Fibroblast of pulmonary artery (primary cell): ENCODE data around the gene ALDH16A1.
A peak's percentile ranks its signal among the peaks of the same experiment; 100 is the strongest.
"Not testable (repeated sequence)": the region's sequence is repeated elsewhere in the genome, so short reads cannot be mapped to it uniquely, and the experiment has no call there.

Source experiments
- DNase-seq: peaks from one replicate; pipeline ENCODE4 v3.0.0-alpha.2; 2010; ENCODE audit warnings: low read depth
- H3K4me3 ChIP-seq: replicated peaks from 2 replicates; pipeline ENCODE4 v1.5.1; 2011; ENCODE audit warnings: low read depth, mild to moderate bottlenecking, control low read depth, low read length, moderate library complexity
- TF ChIP-seq, protein P1 (sequence below): IDR thresholded peaks from 2 replicates; pipeline ENCODE4 v1.5.1; 2011; ENCODE audit warnings: mild to moderate bottlenecking, control low read depth, low read length, inconsistent platforms; ENCODE audit errors: missing control alignments

ALDH16A1 gene

DNA sequence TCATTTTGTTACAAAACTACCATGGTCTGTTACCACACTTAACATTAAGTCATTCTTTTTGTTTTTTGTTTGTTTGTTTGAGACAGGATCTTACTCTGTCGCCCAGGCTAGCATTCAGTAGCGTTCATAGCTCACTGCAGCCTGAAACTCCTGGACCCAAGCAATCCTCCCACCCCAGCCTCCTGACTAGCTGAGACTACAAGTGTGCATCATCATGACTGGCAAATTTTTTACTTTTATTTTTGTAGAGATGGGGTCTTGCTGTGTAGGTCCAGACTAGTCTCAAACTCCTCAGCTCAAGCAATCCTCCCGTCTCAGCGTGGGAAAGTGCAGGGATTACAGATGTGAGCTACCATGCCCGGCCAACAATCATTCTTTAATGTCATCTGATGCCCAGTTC is 3.3 kb downstream of the ALDH16A1 start:
- H3K4me3 ChIP-seq = no peak overlapping the region
- peak; percentile 45 for DNase-seq

DNA sequence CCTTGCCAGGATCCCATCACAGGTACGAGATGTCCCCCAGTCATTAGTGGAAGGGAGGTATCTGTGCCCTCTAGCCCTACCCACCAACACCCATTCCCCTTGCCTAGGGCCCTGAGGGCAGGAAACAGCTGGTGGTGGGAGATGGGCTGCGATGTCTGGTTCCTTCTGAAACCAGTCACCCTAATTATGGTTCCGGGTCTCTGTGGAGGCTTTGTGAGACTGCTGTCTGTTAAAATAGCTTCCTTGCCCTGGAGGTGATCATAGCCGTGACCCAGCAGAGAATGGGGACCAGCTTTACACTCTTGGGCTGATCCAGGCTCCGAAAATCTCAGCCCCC is 5.5 kb downstream of the ALDH16A1 start:
- DNase-seq = no peak
- TF ChIP-seq, protein P1, sequence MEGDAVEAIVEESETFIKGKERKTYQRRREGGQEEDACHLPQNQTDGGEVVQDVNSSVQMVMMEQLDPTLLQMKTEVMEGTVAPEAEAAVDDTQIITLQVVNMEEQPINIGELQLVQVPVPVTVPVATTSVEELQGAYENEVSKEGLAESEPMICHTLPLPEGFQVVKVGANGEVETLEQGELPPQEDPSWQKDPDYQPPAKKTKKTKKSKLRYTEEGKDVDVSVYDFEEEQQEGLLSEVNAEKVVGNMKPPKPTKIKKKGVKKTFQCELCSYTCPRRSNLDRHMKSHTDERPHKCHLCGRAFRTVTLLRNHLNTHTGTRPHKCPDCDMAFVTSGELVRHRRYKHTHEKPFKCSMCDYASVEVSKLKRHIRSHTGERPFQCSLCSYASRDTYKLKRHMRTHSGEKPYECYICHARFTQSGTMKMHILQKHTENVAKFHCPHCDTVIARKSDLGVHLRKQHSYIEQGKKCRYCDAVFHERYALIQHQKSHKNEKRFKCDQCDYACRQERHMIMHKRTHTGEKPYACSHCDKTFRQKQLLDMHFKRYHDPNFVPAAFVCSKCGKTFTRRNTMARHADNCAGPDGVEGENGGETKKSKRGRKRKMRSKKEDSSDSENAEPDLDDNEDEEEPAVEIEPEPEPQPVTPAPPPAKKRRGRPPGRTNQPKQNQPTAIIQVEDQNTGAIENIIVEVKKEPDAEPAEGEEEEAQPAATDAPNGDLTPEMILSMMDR = no peak
- no peak overlapping the region for H3K4me3 ChIP-seq

More for the DNA sequence above, 3.3 kb downstream of the ALDH16A1 start:
- TF ChIP-seq, protein P1 = no peak

DNA sequence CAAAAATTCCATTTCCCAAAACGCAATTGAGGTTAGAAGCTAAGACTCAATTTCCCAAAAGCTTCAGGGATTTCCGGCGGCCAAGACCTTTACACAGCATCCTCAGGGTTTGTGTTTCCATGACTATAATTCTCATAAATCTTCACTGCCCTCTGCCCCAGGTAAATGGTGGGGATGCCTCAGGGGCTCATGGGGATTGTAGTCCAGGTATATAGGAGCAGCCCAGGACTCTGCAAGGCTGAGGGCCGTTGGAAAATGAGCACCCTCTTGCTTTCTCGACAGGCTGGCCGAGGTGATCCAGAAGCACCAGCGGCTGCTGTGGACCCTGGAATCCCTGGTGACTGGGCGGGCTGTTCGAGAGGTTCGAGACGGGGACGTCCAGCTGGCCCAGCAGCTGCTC is 6.4 kb downstream of the ALDH16A1 start:
- no peak for DNase-seq
- TF ChIP-seq, protein P1 = no peak
- H3K4me3 ChIP-seq = no peak overlapping the region

DNA sequence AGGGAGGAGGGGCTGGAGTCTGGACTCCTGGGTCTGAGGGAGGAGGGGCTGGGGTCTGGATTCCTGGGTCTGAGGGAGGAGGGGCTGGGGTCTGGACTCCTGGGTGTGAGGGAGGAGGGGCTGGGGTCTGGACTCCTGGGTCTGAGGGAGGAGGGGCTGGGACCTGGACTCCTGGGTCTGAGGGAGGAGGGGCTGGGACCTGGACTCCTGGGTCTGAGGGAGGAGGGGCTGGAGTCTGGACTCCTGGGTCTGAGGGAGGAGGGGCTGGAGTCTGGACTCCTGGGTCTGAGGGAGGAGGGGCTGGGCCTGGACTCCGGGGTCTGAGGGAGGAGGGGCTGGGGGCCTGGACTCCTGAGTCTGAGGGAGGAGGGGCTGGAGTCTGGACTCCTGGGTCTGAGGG is 8.1 kb downstream of the ALDH16A1 start:
- not testable (repeated sequence) for H3K4me3 ChIP-seq, DNase-seq

DNA sequence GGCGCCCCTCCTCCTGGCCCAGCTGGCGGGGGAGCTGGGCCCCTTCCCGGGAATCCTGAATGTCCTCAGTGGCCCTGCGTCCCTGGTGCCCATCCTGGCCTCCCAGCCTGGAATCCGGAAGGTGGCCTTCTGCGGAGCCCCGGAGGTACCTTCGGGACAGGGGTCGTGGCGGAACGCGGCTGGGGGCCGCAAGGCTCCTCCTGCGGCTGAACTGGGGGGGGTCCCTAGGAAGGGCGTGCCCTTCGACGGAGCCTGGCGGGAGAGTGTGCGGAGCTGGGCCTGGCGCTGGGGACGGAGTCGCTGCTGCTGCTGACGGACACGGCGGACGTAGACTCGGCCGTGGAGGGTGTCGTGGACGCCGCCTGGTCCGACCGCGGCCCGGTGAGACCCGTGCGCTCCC is 8.6 kb downstream of the ALDH16A1 start:
- no peak for DNase-seq
- H3K4me3 ChIP-seq = no peak overlapping the region

DNA sequence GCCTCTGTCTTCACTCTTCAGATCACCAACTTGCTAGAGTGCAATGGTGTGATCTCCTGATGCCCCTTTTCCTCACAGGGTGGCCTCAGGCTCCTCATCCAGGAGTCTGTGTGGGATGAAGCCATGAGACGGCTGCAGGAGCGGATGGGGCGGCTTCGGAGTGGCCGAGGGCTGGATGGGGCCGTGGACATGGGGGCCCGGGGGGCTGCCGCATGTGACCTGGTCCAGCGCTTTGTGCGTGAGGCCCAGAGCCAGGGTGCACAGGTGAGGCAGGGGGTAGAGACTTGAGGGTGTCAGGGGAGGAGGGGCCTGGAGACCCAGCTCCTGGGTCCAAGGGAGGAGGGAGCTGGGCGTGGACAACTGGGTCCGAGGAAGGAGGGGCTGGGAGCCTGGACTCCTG is 9.5 kb downstream of the ALDH16A1 start:
- no peak for DNase-seq
- TF ChIP-seq, protein P1 = no peak
- H3K4me3 ChIP-seq = no peak overlapping the region

More for the DNA sequence above, 8.6 kb downstream of the ALDH16A1 start:
- TF ChIP-seq, protein P1 = no peak

DNA sequence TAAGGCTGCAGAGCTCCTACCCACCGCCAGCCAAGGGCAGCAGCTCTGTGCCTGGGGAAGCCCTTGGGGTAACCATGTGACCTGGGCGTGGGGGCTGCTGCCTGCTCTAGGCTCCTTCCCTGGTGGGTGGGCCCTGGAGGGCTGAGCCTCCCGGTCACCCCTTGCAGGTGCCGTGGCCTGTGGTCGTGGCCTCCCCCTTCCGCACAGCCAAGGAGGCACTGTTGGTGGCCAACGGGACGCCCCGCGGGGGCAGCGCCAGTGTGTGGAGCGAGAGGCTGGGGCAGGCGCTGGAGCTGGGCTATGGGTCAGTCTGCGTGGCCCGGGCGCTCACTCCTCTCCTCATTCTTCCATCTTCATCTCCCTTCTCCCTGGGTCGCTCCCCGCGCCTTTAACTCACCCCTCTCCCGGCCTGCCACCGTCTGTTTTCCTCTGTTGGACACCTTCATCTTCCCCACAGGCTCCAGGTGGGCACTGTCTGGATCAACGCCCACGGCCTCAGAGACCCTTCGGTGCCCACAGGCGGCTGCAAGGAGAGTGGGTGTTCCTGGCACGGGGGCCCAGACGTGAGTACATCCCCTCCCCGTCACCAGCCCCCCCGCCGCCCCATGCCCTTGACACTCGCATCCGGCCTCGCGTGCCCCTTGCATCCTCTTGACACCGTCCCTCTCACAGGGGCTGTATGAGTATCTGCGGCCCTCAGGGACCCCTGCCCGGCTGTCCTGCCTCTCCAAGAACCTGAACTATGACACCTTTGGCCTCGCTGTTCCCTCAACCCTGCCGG is 11.1 kb downstream of the ALDH16A1 start:
- TF ChIP-seq, protein P1 = no peak
- no peak for DNase-seq
- H3K4me3 ChIP-seq = no peak overlapping the region
